H9 (cell line): ENCODE measurements around the gene IGF1R. TPM values are rescaled to one million over a fixed set of nuclear protein-coding genes. Genes with fewer than 3 reads are reported as not detected.
"Not testable (repeated sequence)": the region's sequence is repeated elsewhere in the genome, so short reads cannot be mapped to it uniquely, and the experiment has no call there.

Experiments
- DNase-seq: peaks from one replicate; pipeline ENCODE4 v3.0.0-alpha.2; 2017
- H2AFZ ChIP-seq: one replicate; pipeline ENCODE4 v1.6.1; 2013; ENCODE audit warnings: mild to moderate bottlenecking, low read length, control low read depth, moderate library complexity
- H2AK5ac ChIP-seq: 2 replicates; pipeline ENCODE4 v1.6.1; 2013; ENCODE audit warnings: low read length, control low read depth, mixed read lengths; ENCODE audit not compliant: insufficient read length
- H2BK120ac ChIP-seq: one replicate; pipeline ENCODE4 v1.6.1; 2013; ENCODE audit warnings: low read depth, mild to moderate bottlenecking, low read length, control low read depth, inconsistent platforms; ENCODE audit not compliant: poor library complexity, severe bottlenecking
- H2BK12ac ChIP-seq: 2 replicates; pipeline ENCODE4 v1.6.1; 2013; ENCODE audit warnings: low read length, control low read depth, mixed read lengths, low read depth; ENCODE audit not compliant: insufficient read length
- H2BK15ac ChIP-seq: 2 replicates; pipeline ENCODE4 v1.6.1; 2013; ENCODE audit warnings: low read depth, low read length, control low read depth
- H2BK20ac ChIP-seq: one replicate; pipeline ENCODE4 v1.6.1; 2013; ENCODE audit warnings: low read depth, mild to moderate bottlenecking, low read length, control low read depth, inconsistent platforms; ENCODE audit not compliant: poor library complexity, severe bottlenecking
- H2BK5ac ChIP-seq: 2 replicates; pipeline ENCODE4 v1.6.1; 2013; ENCODE audit warnings: low read length, control low read depth, mixed read lengths; ENCODE audit not compliant: insufficient read length
- H3K14ac ChIP-seq: 2 replicates; pipeline ENCODE4 v1.6.1; 2013; ENCODE audit warnings: low read length, control low read depth; ENCODE audit not compliant: insufficient read depth
- H3K18ac ChIP-seq: 2 replicates; pipeline ENCODE4 v1.6.1; 2013; ENCODE audit warnings: low read depth, mild to moderate bottlenecking, mixed read lengths, low read length, control low read depth; ENCODE audit not compliant: insufficient read length
- H3K23ac ChIP-seq: 2 replicates; pipeline ENCODE4 v1.6.1; 2013; ENCODE audit warnings: low read length, control low read depth, mixed read lengths, low read depth; ENCODE audit not compliant: insufficient read length
- H3K23me2 ChIP-seq: 2 replicates; pipeline ENCODE4 v1.6.1; 2013; ENCODE audit warnings: low read depth, mild to moderate bottlenecking, mixed read lengths, low read length, control low read depth; ENCODE audit not compliant: insufficient read length, poor library complexity, severe bottlenecking
- H3K27ac ChIP-seq: 2 replicates; pipeline ENCODE4 v1.5.1; 2013; ENCODE audit warnings: low read length, control low read depth, mixed read lengths, low read depth; ENCODE audit not compliant: insufficient read length
- H3K27me3 ChIP-seq: 2 replicates; pipeline ENCODE4 v1.6.1; 2013; ENCODE audit warnings: low read length, control low read depth, inconsistent platforms; ENCODE audit not compliant: insufficient read depth
- H3K4ac ChIP-seq: 2 replicates; pipeline ENCODE4 v1.6.1; 2013; ENCODE audit warnings: low read depth, mild to moderate bottlenecking, control low read depth, inconsistent platforms, low read length, moderate library complexity
- H3K4me1 ChIP-seq: 2 replicates; pipeline ENCODE4 v1.6.1; 2013; ENCODE audit warnings: low read length, control low read depth, inconsistent platforms; ENCODE audit not compliant: insufficient read depth
- H3K4me2 ChIP-seq: 2 replicates; pipeline ENCODE4 v1.6.1; 2013; ENCODE audit warnings: low read length, control low read depth, mixed read lengths; ENCODE audit not compliant: insufficient read length, insufficient read depth
- H3K56ac ChIP-seq: 2 replicates; pipeline ENCODE4 v1.6.1; 2013; ENCODE audit warnings: low read depth, mild to moderate bottlenecking, mixed read lengths, low read length, control low read depth; ENCODE audit not compliant: insufficient read length
- H3K79me1 ChIP-seq: 2 replicates; pipeline ENCODE4 v1.6.1; 2013; ENCODE audit warnings: low read depth, mild to moderate bottlenecking, moderate library complexity, low read length, control low read depth, inconsistent platforms; ENCODE audit not compliant: insufficient read depth, poor library complexity, severe bottlenecking
- H3K79me2 ChIP-seq: 2 replicates; pipeline ENCODE4 v1.6.1; 2013; ENCODE audit warnings: low read length, control low read depth, inconsistent platforms; ENCODE audit not compliant: insufficient read depth
- H3K9ac ChIP-seq: 2 replicates; pipeline ENCODE4 v1.6.1; 2013; ENCODE audit warnings: low read length, control low read depth, mixed read lengths; ENCODE audit not compliant: insufficient read length; ENCODE audit errors: extremely low read depth
- H3K9me3 ChIP-seq: one replicate; pipeline ENCODE4 v1.6.1; 2013; ENCODE audit warnings: low read depth, low read length, inconsistent platforms; ENCODE audit not compliant: control insufficient read depth
- H3T11ph ChIP-seq: one replicate; pipeline ENCODE4 v1.6.1; 2013; ENCODE audit warnings: mild to moderate bottlenecking, low read length, control low read depth, inconsistent platforms
- H4K20me1 ChIP-seq: one replicate; pipeline ENCODE4 v1.6.1; 2013; ENCODE audit not compliant: control insufficient read depth, insufficient read length, insufficient read depth
- H4K5ac ChIP-seq: 2 replicates; pipeline ENCODE4 v1.6.1; 2013; ENCODE audit warnings: low read depth, mild to moderate bottlenecking, mixed read lengths, low read length, control low read depth; ENCODE audit not compliant: insufficient read length
- H4K8ac ChIP-seq: replicated peaks from 2 replicates; pipeline ENCODE4 v1.6.1; 2013; ENCODE audit warnings: low read length, control low read depth, mixed read lengths, low read depth; ENCODE audit not compliant: insufficient read length
- H4K91ac ChIP-seq: 2 replicates; pipeline ENCODE4 v1.6.1; 2013; ENCODE audit warnings: low read depth, mild to moderate bottlenecking, moderate library complexity, mixed read lengths, low read length, control low read depth; ENCODE audit not compliant: insufficient read length
- H3K27ac Mint-ChIP-seq, 3 experiments: 2 replicates in 2 of 3; 3 replicates in 1 of 3; pipeline ENCODE4 v1.8.0; 2020 to 2021; ENCODE audit warnings: mixed read lengths in 3 of 3, mild to moderate bottlenecking in 1 of 3, moderate library complexity in 1 of 3
- H3K27me3 Mint-ChIP-seq: 2 replicates; pipeline ENCODE4 v1.8.0; 2021; ENCODE audit warnings: low read depth, mild to moderate bottlenecking, moderate library complexity, mixed read lengths
- H3K36me3 Mint-ChIP-seq, 3 experiments: 2 replicates in 2 of 3; 3 replicates in 1 of 3; pipeline ENCODE4 v1.8.0; 2020 to 2021; ENCODE audit warnings: low read depth in 3 of 3, mixed read lengths in 3 of 3; ENCODE audit not compliant: insufficient read depth in 1 of 3
- H3K4me1 Mint-ChIP-seq, 2 experiments: 2 replicates each; pipeline ENCODE4 v1.8.0; 2020; ENCODE audit warnings: mixed read lengths in 2 of 2
- H3K4me3 Mint-ChIP-seq, 2 experiments: 2 replicates in 1 of 2; 3 replicates in 1 of 2; pipeline ENCODE4 v1.8.0; 2020 to 2021; ENCODE audit warnings: mild to moderate bottlenecking in 2 of 2, mixed read lengths in 2 of 2, moderate library complexity in 1 of 2
- H3K9me3 Mint-ChIP-seq, 2 experiments: 2 replicates in 1 of 2; 3 replicates in 1 of 2; pipeline ENCODE4 v1.8.0; 2020; ENCODE audit warnings: mild to moderate bottlenecking in 2 of 2, mixed read lengths in 2 of 2, moderate library complexity in 1 of 2
- WGBS: extraction: QIAGEN DNeasy Blood & Tissue Kit; methylation state at CpG from one replicate; pipeline ENCODE4 v1.1.7; 2013; ENCODE audit warnings: missing lambda C conversion rate, low lambda C conversion rate, mixed read lengths; ENCODE audit not compliant: insufficient read length; ENCODE audit errors: extremely low coverage; 5-methylcytosine and 5-hydroxymethylcytosine counted together
- total RNA-seq: library from RNA; stranded (reverse); gene quantifications from 2 replicates; pipeline ENCODE4 v1.2.1, GENCODE V29; 2021
- TF ChIP-seq, protein P1 (sequence below): fragments of 200-600 bp; sonication (generic); conservative IDR thresholded peaks from 3 replicates; pipeline ENCODE4 v1.8.0; 2021; ENCODE audit warnings: antibody characterized with exemption, mild to moderate bottlenecking

The IGF1R gene
- total RNA-seq, 1 experiment from 2014 or later = 70.0 TPM

DNA sequence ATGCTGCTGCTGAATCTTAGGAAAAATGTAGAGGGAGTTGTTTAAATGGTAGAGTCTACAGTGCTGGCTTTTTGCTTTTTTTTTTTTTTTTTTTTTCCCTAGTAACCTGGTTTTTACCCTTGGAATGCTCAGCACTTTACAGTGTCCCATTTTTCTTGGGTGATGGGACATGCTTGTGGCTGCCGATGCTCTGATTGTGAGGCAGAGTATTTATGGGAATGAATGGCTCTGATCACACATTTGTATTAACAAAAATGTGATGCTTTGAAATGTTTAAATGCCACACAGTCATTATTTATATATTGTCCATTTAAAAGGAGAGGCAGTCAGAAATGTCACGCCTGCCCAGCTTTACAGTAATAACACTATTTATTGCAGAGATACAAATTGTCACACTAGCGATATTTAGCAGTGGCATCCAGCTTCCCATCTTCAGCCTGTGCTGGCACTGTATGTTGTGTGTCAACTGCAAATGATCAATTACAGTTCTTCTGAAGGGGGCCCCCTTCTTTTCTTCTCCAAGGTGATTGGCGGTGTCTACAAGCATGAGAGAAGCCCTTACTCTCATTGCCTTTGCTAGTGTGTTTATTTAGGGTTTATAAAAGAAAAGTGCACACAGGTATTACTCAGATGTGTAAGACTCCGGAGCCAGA is 30.9 kb upstream of the IGF1R start:
- Histone ChIP-seq H3K4me1 (no peaks in the 10 kb centered on the region), H2BK120ac (no peak overlapping the region), H2BK15ac (no peak overlapping the region), H3K18ac (no peak overlapping the region), H3K56ac (no peak overlapping the region), H3K4ac (no peak overlapping the region), H3K9ac (no peak overlapping the region), H3K79me2 (no peaks in the 10 kb centered on the region), H3T11ph (no peak overlapping the region), H3K79me1 (no peaks in the 10 kb centered on the region), H3K14ac (no peak overlapping the region), H2BK12ac (no peak overlapping the region), H4K8ac (no peak overlapping the region), H3K4me2 (no peak overlapping the region), H4K5ac (no peak overlapping the region), H3K23ac (no peak overlapping the region), H3K23me2 (no peaks in the 10 kb centered on the region), H3K27ac (no peak overlapping the region), H4K91ac (no peak overlapping the region), H2BK20ac (no peak overlapping the region), H4K20me1 (no peaks in the 10 kb centered on the region), H2AK5ac (no peak overlapping the region), H2BK5ac (no peak overlapping the region), H2AFZ (no peak overlapping the region), H3K9me3 (no peaks in the 10 kb centered on the region), H3K27me3 (no peaks in the 10 kb centered on the region; the same call in 1 of the 2 replicates)
- TF ChIP-seq, protein P1, sequence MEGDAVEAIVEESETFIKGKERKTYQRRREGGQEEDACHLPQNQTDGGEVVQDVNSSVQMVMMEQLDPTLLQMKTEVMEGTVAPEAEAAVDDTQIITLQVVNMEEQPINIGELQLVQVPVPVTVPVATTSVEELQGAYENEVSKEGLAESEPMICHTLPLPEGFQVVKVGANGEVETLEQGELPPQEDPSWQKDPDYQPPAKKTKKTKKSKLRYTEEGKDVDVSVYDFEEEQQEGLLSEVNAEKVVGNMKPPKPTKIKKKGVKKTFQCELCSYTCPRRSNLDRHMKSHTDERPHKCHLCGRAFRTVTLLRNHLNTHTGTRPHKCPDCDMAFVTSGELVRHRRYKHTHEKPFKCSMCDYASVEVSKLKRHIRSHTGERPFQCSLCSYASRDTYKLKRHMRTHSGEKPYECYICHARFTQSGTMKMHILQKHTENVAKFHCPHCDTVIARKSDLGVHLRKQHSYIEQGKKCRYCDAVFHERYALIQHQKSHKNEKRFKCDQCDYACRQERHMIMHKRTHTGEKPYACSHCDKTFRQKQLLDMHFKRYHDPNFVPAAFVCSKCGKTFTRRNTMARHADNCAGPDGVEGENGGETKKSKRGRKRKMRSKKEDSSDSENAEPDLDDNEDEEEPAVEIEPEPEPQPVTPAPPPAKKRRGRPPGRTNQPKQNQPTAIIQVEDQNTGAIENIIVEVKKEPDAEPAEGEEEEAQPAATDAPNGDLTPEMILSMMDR = no peak
- no peaks in the 10 kb centered on the region for H3K36me3 Mint-ChIP-seq
- H3K9me3 Mint-ChIP-seq = no peaks in the 10 kb centered on the region
- WGBS = no CpG with 5 or more reads among the region's 5 CpGs
- H3K27me3 Mint-ChIP-seq = no peaks in the 10 kb centered on the region
- no peak overlapping the region for H3K4me3 Mint-ChIP-seq
- no peak for DNase-seq
- H3K4me1 Mint-ChIP-seq = peaks cover 0 to 7% of the 10 kb centered on the region in 2 experiments; a peak in 3 of 4 replicates
- H3K27ac Mint-ChIP-seq = no peak overlapping the region

DNA sequence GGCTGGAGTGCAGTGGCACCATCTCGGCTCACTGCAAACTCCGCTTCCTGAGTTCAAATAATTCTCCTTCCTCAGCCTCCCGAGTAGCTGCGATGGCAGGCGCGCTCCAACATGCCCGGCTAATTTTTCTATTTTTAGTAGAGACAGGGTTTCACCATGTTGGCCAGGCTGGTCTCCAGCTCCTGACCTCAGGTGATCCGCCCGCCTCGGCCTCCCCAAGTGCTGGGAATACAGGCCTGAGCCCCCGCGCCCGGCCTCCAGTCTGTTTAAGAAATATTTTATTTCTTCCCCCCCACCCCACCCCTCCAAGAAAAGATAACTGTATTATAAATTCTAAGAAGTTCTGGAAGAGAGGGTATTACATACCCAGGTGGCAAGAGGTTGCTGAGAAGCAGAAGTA is 29.8 kb upstream of the IGF1R start:
- H3K27ac Mint-ChIP-seq, H3K9me3 ChIP-seq, H3K4ac ChIP-seq, H3K14ac ChIP-seq, H2AFZ ChIP-seq, DNase-seq, H2AK5ac ChIP-seq, H4K8ac ChIP-seq, H3K79me1 ChIP-seq, H3T11ph ChIP-seq, H2BK12ac ChIP-seq, H4K91ac ChIP-seq, H3K9ac ChIP-seq, H3K36me3 Mint-ChIP-seq, H3K27ac ChIP-seq, H2BK20ac ChIP-seq, H4K5ac ChIP-seq, H3K56ac ChIP-seq, H3K4me1 Mint-ChIP-seq, H3K4me3 Mint-ChIP-seq, H3K9me3 Mint-ChIP-seq, H3K23me2 ChIP-seq, H3K27me3 ChIP-seq, H3K79me2 ChIP-seq, H2BK120ac ChIP-seq, H4K20me1 ChIP-seq, H3K23ac ChIP-seq, H3K18ac ChIP-seq, H3K4me1 ChIP-seq, H3K27me3 Mint-ChIP-seq, H2BK5ac ChIP-seq, H3K4me2 ChIP-seq, H2BK15ac ChIP-seq: not testable (repeated sequence)
- no CpG with 5 or more reads among the region's 13 CpGs for WGBS
